ENCODE measurements around the gene VEPH1. TPM values are rescaled to one million over a fixed set of nuclear protein-coding genes. Genes with fewer than 3 reads are reported as not detected.

Gene VEPH1
- 0.13 to 0.18 TPM (median 0.16 TPM) in 4 of 5 replicates, not detected in the other for total RNA-seq (2022; extraction: Qiagen RNA extraction)

DNA sequence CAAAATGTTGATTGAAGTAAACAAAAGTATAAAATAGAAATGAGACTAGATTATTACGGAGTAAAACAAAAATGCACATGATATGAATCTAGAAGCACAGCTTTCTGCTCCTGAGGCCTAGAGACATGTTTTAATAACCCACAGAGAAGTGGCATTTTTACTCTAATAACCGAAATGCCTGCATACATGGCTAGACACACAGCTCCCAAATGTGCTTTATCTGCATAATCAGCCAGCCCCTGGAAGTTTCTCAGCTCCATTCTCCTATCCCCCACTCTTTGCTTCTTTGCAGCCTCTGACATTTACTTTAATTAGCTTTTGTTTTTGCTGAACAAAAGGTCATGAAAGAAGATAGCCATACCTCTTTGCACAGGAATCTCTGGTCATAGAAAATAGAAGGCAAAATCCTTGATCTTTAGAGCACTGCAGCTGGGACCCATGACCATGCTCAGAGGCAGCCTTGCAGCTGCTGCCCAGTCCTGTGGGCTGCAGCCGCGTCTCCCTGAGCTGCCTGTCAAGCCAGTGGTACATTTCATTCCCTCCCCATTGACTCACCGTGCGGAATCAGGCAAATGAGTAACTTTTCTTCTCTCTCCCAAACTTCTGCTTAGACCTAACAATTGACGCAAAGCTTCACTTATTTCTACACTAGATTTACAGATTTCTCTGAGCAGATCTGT lies at the start of gene VEPH1:
Gene VEPH1 (minus strand): TSS at position 501 of the 680 bp plus-strand sequence. CDS start 8,067 bp downstream, outside the sequence.

DNA sequence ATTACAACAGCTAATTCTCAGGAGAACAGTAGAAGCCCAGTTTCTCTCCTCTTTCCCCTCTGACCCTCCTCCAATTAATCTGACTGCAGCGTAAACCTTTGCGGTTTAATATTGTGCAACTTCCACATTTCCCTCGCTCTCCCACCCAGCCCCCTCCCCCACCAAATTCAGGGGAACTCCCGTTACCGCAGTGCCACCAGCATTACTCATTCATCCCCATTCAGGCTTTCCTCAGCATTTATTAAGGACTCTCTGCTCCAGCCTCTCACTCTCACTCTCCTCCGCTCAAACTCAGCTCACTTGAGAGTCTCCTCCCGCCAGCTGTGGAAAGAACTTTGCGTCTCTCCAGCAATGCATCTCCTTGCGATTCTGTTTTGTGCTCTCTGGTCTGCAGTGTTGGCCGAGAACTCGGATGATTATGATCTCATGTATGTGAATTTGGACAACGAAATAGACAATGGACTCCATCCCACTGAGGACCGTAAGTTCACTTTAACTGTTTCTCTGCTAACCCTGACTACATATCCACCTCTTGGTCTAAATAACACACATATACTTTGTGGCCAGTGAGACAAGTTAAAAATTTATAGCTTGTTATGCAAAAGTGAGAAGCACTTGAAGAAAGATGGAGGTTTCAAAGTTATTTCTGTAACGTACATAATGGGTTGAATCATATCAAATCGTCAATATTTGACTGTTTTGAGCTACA lies 66.5 kb downstream of the VEPH1 start, which contains the start of gene PTX3:
Gene PTX3 (plus strand): TSS at position 268 of the 709 bp plus-strand sequence. CDS start 84 bp downstream, at position 352.

Other genes with a start within 250 kb of the VEPH1 start
- gene PTX3, start 66.6 kb downstream of the VEPH1 start, total RNA-seq (2022; extraction: Qiagen RNA extraction), result 0.59 to 1.2 TPM (median 1.1 TPM) in 5 replicates

All from A549 treated with CORT108297 at 1 μM for 4 hours (cell line).